ENCODE results near the gene PYGM.

PYGM gene

GRCh38 chr11:64763526-64764039 lies 3.8 kb upstream of the PYGM start:
- DNase-seq (ENCODE audit: low read depth, low spot score), result no peak
- in situ Hi-C loops (cut with HindIII; ENCODE audit: low sequenced_read_pairs), result no loop called here

DNA sequence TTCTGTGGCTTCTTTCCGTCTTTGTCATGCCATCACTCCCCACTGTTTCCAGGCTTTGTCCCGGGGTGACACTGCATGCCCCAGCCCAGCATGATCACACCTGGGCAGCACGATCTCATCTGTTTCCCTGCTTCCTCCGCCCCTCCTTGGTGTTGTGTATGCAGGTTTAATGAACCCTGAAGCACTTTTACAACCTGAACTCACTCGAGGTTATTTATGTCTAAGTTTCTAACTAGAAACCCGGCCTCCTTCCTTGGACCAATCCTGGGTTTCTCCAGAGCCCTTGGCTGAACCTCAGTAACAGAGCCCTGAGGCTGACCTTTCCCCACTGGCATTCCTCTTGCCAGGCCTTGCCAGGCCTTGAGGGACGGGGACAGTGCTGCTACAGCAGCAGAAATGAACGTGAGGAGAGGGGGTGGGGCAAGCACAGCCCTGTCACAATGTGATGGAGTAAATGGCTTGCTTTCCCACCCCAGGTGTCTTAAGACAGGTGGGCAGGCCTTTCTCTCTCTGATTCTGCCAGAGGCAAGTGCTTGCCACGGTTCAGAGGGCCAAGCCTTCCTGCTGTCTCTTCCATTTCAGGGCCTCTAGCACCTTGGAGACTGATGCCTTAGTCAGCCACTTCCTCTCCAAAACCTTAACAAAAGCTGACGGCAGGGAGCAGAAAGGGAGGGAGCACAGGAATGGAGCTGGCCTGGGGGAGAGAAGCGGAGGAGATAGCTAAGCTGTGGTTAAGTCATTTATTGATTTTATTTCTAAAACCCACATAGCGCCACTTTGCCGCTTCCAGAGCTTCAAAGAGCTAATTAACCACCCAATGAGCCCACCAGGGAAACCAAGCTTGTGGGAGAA lies 3.1 kb upstream of the PYGM start:
- in situ Hi-C loops (cut with HindIII; ENCODE audit: low sequenced_read_pairs), result no loop called here
- DNase-seq (ENCODE audit: low read depth, low spot score), result peak; percentile 88
- H3K4me3 ChIP-seq (ENCODE audit: low read depth, low read length), result no peak overlapping the region

More at GRCh38 chr11:64763526-64764039, 3.8 kb upstream of the PYGM start:
- no peak overlapping the region for H3K4me3 ChIP-seq (ENCODE audit: low read depth, low read length)
- TF ChIP-seq CTCF (IDR thresholded peaks at IDR 0.05; ENCODE audit: low read depth, low read length), result no peak

DNA sequence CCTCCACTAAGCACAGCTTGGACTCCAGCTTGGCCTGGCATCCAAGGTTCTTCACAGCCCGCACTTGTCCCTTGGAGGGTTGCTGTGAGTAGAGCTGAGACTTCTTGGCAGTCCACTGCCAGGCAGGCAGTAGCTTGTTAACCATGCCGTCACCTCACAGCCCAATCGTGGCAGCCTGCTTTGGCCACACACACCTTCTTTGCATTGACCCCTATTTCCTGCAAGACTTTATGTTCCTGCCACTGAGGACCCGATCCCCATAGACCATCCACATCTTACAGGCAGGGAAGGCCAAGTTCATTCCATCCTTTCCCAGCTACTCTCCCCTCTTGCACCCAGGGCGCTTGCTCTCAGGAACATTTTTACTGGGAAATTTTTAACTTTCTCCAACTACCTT lies 2.5 kb upstream of the PYGM start:
- DNase-seq (ENCODE audit: low read depth, low spot score), result no peak
- TF ChIP-seq CTCF (IDR thresholded peaks at IDR 0.05; ENCODE audit: low read depth, low read length), result no peak
- no peak overlapping the region for H3K4me3 ChIP-seq (ENCODE audit: low read depth, low read length)
- in situ Hi-C loops (cut with HindIII; ENCODE audit: low sequenced_read_pairs), result no loop called here

More for the DNA sequence above, 3.1 kb upstream of the PYGM start:
- no peak for TF ChIP-seq CTCF (IDR thresholded peaks at IDR 0.05; ENCODE audit: low read depth, low read length)

DNA sequence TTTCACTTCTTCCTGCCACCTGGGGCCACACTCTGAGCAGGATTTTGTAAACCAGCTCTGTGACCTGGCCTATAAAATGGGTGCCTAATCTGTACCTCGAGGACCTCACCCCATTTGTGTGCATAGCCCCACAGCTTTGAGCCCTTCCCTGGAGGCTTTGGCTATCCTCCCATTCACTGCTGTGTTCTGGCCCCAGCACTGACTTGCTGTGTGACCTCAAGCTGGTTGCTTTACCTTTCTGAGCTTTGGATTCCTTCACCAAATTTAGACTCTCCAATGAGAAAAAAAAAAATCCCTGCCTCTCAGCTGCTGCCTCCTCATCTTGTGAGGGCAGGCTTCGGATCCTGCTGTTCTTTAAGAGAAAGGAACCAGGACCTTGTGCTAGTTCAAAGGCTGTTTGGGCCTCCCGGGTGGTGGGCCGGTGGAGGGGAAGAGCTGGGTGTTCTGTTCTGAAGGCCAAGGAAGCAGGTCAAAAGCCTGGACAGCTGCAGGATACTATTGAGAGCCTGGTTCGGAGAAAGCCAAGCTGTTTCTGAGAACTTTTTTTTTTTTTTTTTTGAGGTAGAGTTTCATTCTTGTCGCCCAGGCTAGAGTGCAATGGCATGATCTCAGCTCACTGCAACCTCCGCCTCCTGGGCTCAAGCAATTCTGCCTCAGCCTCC lies 1.1 kb upstream of the PYGM start:
- TF ChIP-seq CTCF (IDR thresholded peaks at IDR 0.05; ENCODE audit: low read depth, low read length), result no peak
- DNase-seq (ENCODE audit: low read depth, low spot score), result no peak
- H3K4me3 ChIP-seq (ENCODE audit: low read depth, low read length), result no peak overlapping the region
- in situ Hi-C loops (cut with HindIII; ENCODE audit: low sequenced_read_pairs), result no loop called here

GRCh38 chr11:64759131-64759721 lies 548 bp downstream of the PYGM start:
- in situ Hi-C loops (cut with HindIII; ENCODE audit: low sequenced_read_pairs), result no loop called here
- DNase-seq (ENCODE audit: low read depth, low spot score), result no peak
- no peak overlapping the region for H3K4me3 ChIP-seq (ENCODE audit: low read depth, low read length)
- TF ChIP-seq CTCF (IDR thresholded peaks at IDR 0.05; ENCODE audit: low read depth, low read length), result no peak

- DNase-seq (ENCODE audit: low read depth, low spot score), result no peak
- no peak for TF ChIP-seq CTCF (IDR thresholded peaks at IDR 0.05; ENCODE audit: low read depth, low read length)
- no peak overlapping the region for H3K4me3 ChIP-seq (ENCODE audit: low read depth, low read length)
- in situ Hi-C loops (cut with HindIII; ENCODE audit: low sequenced_read_pairs), result no loop called here
Measured at GRCh38 chr11:64758330-64759079, 1.3 kb downstream of the PYGM start.
